Ovary (tissue), 9 donors: Measurements from ENCODE around the gene ZNF76. TPM values are rescaled to one million over a fixed set of nuclear protein-coding genes. Genes with fewer than 3 reads are reported as not detected.
A peak's percentile ranks its signal among the peaks of the same experiment; 100 is the strongest.

Experiments
- DNase-seq, 5 donors: peaks; one replicate each; pipeline ENCODE4 v3.0.0-alpha.2; 2019 to 2020
- H3K27ac ChIP-seq, 2 donors: fragments of 200-600 bp; one replicate each; pipeline versions ENCODE4 v1.5.1 to v1.8.0; 2019 to 2022
- H3K27me3 ChIP-seq: fragments of 200-600 bp; one replicate; pipeline ENCODE4 v1.8.0; 2022
- H3K36me3 ChIP-seq: fragments of 200-600 bp; sonication (generic); one replicate; pipeline ENCODE4 v1.5.1; 2019
- H3K4me1 ChIP-seq: one replicate; pipeline ENCODE4 v1.8.1; 2013; ENCODE audit warnings: mild to moderate bottlenecking, moderate library complexity; ENCODE audit not compliant: insufficient read depth
- H3K4me3 ChIP-seq: fragments of 200-600 bp; sonication (generic); one replicate; pipeline ENCODE4 v1.5.1; 2017
- H3K9me3 ChIP-seq, 2 donors: fragments of 200-600 bp in 1 of 2; sonication (generic) in 1 of 2; one replicate each; pipeline versions ENCODE4 v1.5.1 to v1.8.1; 2013 to 2019; ENCODE audit warnings: mild to moderate bottlenecking in 1 of 2, moderate library complexity in 1 of 2
- EP300 ChIP-seq: sonication (generic); formaldehyde crosslinking; IDR thresholded peaks from one replicate; pipeline ENCODE4 v1.6.1; 2017; ENCODE audit warnings: antibody characterized with exemption
- POLR2A ChIP-seq: fragments of 450-650 bp; IDR thresholded peaks from one replicate; pipeline ENCODE4 v1.6.1; 2017; ENCODE audit warnings: antibody characterized with exemption, mild to moderate bottlenecking, moderate library complexity
- WGBS, 3 donors: extraction: QIAGEN DNeasy Blood & Tissue Kit in 1 of 3; methylation state at CpG; one replicate each; pipeline versions ENCODE4 v1.1.5 to v1.1.7; 2013 to 2017; 5-methylcytosine and 5-hydroxymethylcytosine counted together
- intact Hi-C, 4 donors: fragments of 100-400 bp; cut with DNase I; formaldehyde crosslinking; loops; one replicate each; pipeline versions ENCODE4 v1.11.0 to v1.15.1; 2022 to 2023
- polyA plus RNA-seq, 2 donors: library from polyadenylated mRNA; stranded (reverse); fragments of 200-250 nt in 1 of 2; fragments of 350-450 nt in 1 of 2; fragmentation: Illumina TruSeq in 1 of 2; extraction: RNeasy Lipid Tissue Mini Kit (QIAGEN cat#74804) in 1 of 2; gene quantifications; one replicate each; pipeline ENCODE4 v1.2.3, GENCODE V29; 2013 to 2014
- total RNA-seq, 7 donors: library from RNA; depleted of rRNA in 2 of 7; stranded (reverse); fragments of >200 nt in 2 of 7; fragmentation: NEBNext Ultra II Directional in 3 of 7; extraction: Animal tissue kit (Norgen Biotek cat#: 25700) in 3 of 7; gene quantifications; one replicate each; pipeline versions ENCODE4 v1.1.0 to v1.2.4, GENCODE V29; 2016 to 2023
- TF ChIP-seq, protein P1 (sequence below), 3 donors: fragments of 450-650 bp in 2 of 3; fragments of 200-600 bp in 1 of 3; IDR thresholded peaks; one replicate each; pipeline versions ENCODE4 v1.5.1 to v1.8.0; 2016 to 2022; ENCODE audit warnings: antibody characterized with exemption in 3 of 3, mild to moderate bottlenecking in 1 of 3
- donor health status: DM: no; HTN: no; CAD: no; lungs with moderate emphysema.
- donor health status: DM: no; HTN: no; CAD: no.
- donor health status: Bipolar disorder and iron deficiency.
- donor health status: DM: yes; HTN: yes; CAD: no.
- donor health status: DM: no; HTN: no; CAD: no.
- donor health status: DM: yes; HTN: yes; CAD: no.

ZNF76 gene
- total and polyA plus RNA-seq, 9 donors, result 17.0 to 55.0 (median 42.8) TPM

DNA sequence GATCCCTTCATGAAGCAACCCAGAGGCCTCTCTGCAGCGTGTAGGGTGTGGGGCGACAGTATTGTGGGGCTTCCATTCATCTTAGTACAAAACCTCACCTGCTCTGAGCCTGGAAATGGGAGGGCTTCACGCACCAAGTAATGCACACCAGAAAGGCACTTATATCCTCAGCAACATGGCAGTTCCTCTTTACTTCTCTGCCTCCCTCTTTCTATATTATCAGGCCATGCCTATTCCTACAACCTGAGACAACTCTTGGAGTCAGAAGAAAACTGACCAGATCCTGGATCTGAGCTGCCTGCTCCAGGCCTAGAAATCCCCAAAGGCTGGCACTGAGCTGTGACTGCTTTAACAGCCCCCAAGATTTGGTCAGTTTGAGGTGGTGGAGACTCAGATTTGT, 7.6 kb upstream of the ZNF76 start:
- Histone ChIP-seq H3K9me3 (no peaks in the 10 kb centered on the region), H3K4me1 (peaks cover 1% of the 10 kb centered on the region), H3K27me3 (no peaks in the 10 kb centered on the region), H3K36me3 (no peaks in the 10 kb centered on the region), H3K27ac (no peak overlapping the region), H3K4me3 (no peak overlapping the region)
- intact Hi-C loops, result no loop called here
- WGBS, 3 donors, result 98 to 100% (median 99%) methylated on average over 3 of the region's 3 CpGs
- no peak for TF ChIP-seq EP300
- TF ChIP-seq POLR2A, result no peak
- TF ChIP-seq, protein P1, sequence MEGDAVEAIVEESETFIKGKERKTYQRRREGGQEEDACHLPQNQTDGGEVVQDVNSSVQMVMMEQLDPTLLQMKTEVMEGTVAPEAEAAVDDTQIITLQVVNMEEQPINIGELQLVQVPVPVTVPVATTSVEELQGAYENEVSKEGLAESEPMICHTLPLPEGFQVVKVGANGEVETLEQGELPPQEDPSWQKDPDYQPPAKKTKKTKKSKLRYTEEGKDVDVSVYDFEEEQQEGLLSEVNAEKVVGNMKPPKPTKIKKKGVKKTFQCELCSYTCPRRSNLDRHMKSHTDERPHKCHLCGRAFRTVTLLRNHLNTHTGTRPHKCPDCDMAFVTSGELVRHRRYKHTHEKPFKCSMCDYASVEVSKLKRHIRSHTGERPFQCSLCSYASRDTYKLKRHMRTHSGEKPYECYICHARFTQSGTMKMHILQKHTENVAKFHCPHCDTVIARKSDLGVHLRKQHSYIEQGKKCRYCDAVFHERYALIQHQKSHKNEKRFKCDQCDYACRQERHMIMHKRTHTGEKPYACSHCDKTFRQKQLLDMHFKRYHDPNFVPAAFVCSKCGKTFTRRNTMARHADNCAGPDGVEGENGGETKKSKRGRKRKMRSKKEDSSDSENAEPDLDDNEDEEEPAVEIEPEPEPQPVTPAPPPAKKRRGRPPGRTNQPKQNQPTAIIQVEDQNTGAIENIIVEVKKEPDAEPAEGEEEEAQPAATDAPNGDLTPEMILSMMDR (IDR thresholded peaks at IDR 0.05), result no peak
- no peak for DNase-seq

DNA sequence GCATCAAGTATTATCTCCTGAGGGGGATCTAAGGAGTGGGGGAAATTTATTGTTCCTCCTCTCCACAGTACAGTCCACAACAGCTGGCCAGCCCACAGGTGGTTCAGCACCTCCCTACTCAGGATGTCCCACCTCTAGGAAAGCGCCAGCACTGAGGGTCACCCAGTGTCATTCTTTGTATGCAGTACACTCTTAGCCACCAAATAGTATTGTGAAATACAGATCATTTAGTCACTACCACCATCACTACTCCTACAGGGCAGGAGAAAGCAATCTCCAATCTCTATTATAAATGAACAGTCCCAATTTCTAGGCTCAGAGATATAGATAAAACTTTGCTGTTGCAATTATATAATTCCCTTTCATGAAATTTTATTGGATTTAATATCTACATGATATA, 6.3 kb upstream of the ZNF76 start:
- intact Hi-C loops, result no loop called here
- H3K27me3 ChIP-seq, result no peaks in the 10 kb centered on the region

DNA sequence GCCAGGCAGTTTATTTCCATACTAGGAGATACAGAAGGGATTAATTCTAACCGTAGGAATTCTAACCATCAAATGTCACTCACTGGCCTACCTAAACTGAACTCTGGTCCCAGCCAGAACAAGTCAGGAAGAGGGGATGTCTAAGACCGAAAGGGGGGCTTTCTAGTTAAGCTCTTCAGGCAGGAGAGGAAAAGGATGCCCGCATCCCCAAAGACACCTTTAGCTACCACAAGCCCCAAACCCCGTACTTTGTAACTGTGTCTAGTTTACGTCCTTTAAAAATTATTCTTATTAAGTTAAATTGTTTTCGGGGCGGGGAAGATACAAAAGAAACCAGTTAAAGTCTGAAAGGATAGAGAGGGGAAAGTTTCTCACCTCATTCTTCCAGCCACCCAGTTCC, 1.2 kb upstream of the ZNF76 start:
- H3K4me3 ChIP-seq, result peak overlapping the region; percentile 96
- H3K4me1 ChIP-seq, result peaks cover 6% of the 10 kb centered on the region
- DNase-seq, result no peak
- H3K36me3 ChIP-seq, result no peaks in the 10 kb centered on the region
- WGBS, 3 donors, result 18 to 21% (median 18%) methylated on average over 7 of the region's 7 CpGs
- intact Hi-C loops, result no loop called here
- TF ChIP-seq, protein P1 (IDR thresholded peaks at IDR 0.05), result no peak
- TF ChIP-seq EP300, result no peak
- no peak for TF ChIP-seq POLR2A
- H3K27me3 ChIP-seq, result no peaks in the 10 kb centered on the region
- H3K9me3 ChIP-seq, result no peaks in the 10 kb centered on the region
- H3K27ac ChIP-seq, result peak overlapping the region in 1 of 2 donors; percentile 99

More for the DNA sequence above, 6.3 kb upstream of the ZNF76 start:
- Histone ChIP-seq H3K36me3 (no peaks in the 10 kb centered on the region), H3K4me1 (peaks cover 6% of the 10 kb centered on the region), H3K4me3 (no peak overlapping the region), H3K9me3 (no peaks in the 10 kb centered on the region), H3K27ac (no peak overlapping the region)
- TF ChIP-seq EP300 (no peak), POLR2A (no peak)
- TF ChIP-seq, protein P1 (IDR thresholded peaks at IDR 0.05), result no peak
- no peak for DNase-seq
- 67 to 80% (median 76%) methylated on average over 1 of the region's 1 CpG for whole genome bisulfite sequencing, 3 donors

DNA sequence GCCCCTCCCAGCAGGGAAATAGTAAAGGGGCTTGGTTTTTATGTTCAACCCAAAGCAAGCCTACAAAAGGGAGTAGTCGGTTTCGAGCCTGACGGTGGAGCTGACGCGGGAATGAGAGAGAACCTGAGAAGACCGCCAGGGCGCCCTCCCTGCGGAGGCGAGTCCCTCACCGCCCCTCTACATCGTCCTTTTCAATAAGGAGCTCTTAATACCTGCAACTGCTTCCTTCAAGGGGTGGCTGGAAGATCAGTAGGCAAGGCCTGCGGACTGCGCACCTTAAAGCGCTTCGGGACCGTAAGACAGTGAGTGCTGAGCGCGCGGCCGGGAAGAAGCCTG, 709 bp upstream of the ZNF76 start:
- DNase-seq, result no peak
- intact Hi-C loops, result no loop called here
- TF ChIP-seq EP300 (no peak), POLR2A (no peak)
- TF ChIP-seq, protein P1 (IDR thresholded peaks at IDR 0.05), result peak in 1 of 3 donors; percentile 30
- Histone ChIP-seq H3K36me3 (no peaks in the 10 kb centered on the region), H3K4me3 (peak overlapping the region; percentile 96), H3K27ac (peak overlapping the region; percentile 25 to 99), H3K27me3 (no peaks in the 10 kb centered on the region), H3K4me1 (peaks cover 6% of the 10 kb centered on the region), H3K9me3 (no peaks in the 10 kb centered on the region)
- 0 to 1% (median 0%) methylated on average over 20 of the region's 20 CpGs for WGBS, 3 donors
